HG03045 (cell line): Measurements from ENCODE around the gene ESYT1.
A peak's percentile ranks its signal among the peaks of the same experiment; 100 is the strongest.

Source experiments
- ATAC-seq: cut with Tn5 transposase; IDR thresholded peaks from one replicate; pipeline ENCODE4 v1.9.1; 2021; ENCODE audit warnings: mild to moderate bottlenecking, moderate library complexity; ENCODE audit not compliant: unreplicated experiment

Gene ESYT1

GRCh38 chr12:56127888-56128669 lies at the start of gene ESYT1:
TSS of gene ESYT1 (plus strand) at chr12:56128267. CDS start at chr12:56128320, 53 bp downstream.
- peak; percentile 91 for ATAC-seq

- ATAC-seq, result no peak
These were observed 49.6 kb upstream of the ESYT1 start for GRCh38 chr12:56078427-56078826.

GRCh38 chr12:56078931-56079722 lies 48.9 kb upstream of the ESYT1 start:
- ATAC-seq, result peak; percentile 58

- no peak for ATAC-seq
These were observed 48.1 kb upstream of the ESYT1 start, which contains the start of gene ERBB3 for GRCh38 chr12:56079723-56080555. TSS of gene ERBB3 (plus strand) at chr12:56080165. CDS start at chr12:56080301, 136 bp downstream.

GRCh38 chr12:56080556-56081138 lies 47.4 kb upstream of the ESYT1 start:
- no peak for ATAC-seq

- no peak for ATAC-seq
These were observed 46.4 kb upstream of the ESYT1 start for GRCh38 chr12:56081393-56082347.

GRCh38 chr12:56082382-56082781 lies 45.7 kb upstream of the ESYT1 start:
- no peak for ATAC-seq

GRCh38 chr12:56082967-56083366 lies 45.1 kb upstream of the ESYT1 start:
- no peak for ATAC-seq

- no peak for ATAC-seq
These were observed 43.0 kb upstream of the ESYT1 start for GRCh38 chr12:56084958-56085543.

- ATAC-seq, result no peak
These were observed 42.0 kb upstream of the ESYT1 start for GRCh38 chr12:56086096-56086495.

GRCh38 chr12:56086608-56087007 lies 41.5 kb upstream of the ESYT1 start:
- ATAC-seq, result no peak

GRCh38 chr12:56087220-56087619 lies 40.8 kb upstream of the ESYT1 start:
- ATAC-seq, result no peak

- no peak for ATAC-seq
These were observed 30.3 kb upstream of the ESYT1 start for GRCh38 chr12:56097738-56098137.

- no peak for ATAC-seq
These were observed 29.5 kb upstream of the ESYT1 start for GRCh38 chr12:56098592-56098991.

GRCh38 chr12:56099787-56100186 lies 28.3 kb upstream of the ESYT1 start:
- ATAC-seq, result no peak

GRCh38 chr12:56101045-56101444 lies 27.0 kb upstream of the ESYT1 start:
- ATAC-seq, result no peak

- ATAC-seq, result no peak
These were observed 25.4 kb upstream of the ESYT1 start for GRCh38 chr12:56102683-56103065.

GRCh38 chr12:56103066-56103711 lies 24.9 kb upstream of the ESYT1 start:
- no peak for ATAC-seq

- ATAC-seq, result no peak
These were observed 24.3 kb upstream of the ESYT1 start for GRCh38 chr12:56103823-56104108.
